Measurements from ENCODE around the gene ARHGEF18. TPM values are rescaled to one million over a fixed set of nuclear protein-coding genes. Genes with fewer than 3 reads are reported as not detected.

Gene ARHGEF18
- total and polyA plus RNA-seq, 2 donors (not counting 3 experiments of a cell fraction or from before 2014, with no cell fraction given), result 12.1 to 30.7 TPM

DNA sequence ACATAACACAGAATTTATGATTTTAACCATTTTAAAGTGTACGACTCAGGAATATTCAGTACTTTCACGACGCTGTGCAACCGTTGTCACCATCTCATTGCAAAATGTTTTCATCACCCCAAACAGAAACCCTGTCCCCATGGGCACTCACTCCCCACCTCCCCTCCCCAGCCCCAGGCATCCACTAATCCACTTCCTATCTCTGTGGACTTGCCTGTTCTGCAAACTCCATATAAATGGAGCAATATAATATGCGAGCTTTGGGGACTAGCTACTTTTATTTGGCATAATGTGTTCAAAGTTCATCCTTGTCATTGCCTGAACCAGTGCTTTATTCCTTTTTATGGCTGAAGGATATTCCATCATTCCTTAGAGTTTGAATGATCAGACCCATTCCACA lies 47.2 kb upstream of the ARHGEF18 start:
- dilution Hi-C loops (cut with MboI; ENCODE audit: extremely low pct_ligation_motif_present, low sequenced_read_pairs) (no loop called here), intact Hi-C loops (cut with micrococcal nuclease) (no loop called here)
- no peaks in the 10 kb centered on the region for H3K9me1 ChIP-seq (replicated peaks; ENCODE audit: control insufficient read depth, extremely low read depth, insufficient read depth, low read length)
- H4K20me1 ChIP-seq (replicated peaks; ENCODE audit: control insufficient read depth, extremely low read depth, insufficient read depth, low read length), result no peaks in the 10 kb centered on the region
- no peak overlapping the region for H2AFZ ChIP-seq (ENCODE audit: low read depth, low read length)
- CTCF ChIA-PET, result interaction anchor here (2.3 kb wide), 1 partner anchor 153 kb away, joined by 7 read pairs; no protein-coding TSS in a partner anchor
- H3K9me3 ChIP-seq (replicated peaks; ENCODE audit: control insufficient read depth, insufficient read depth, low read length), result no peaks in the 10 kb centered on the region
- BruUV-seq (replicated peaks), result no TSS peak
- no peak overlapping the region for H3K4me3 ChIP-seq (replicated peaks in 1 of 3; ENCODE audit: insufficient read depth in 1 of 3, low read depth in 1 of 3, low read length in 3 of 3)
- no peaks in the 10 kb centered on the region for H3K36me3 ChIP-seq (ENCODE audit: control insufficient read depth in 2 of 2, extremely low read depth in 1 of 2, insufficient read depth in 2 of 2, low read length in 2 of 2)
- H3K79me2 ChIP-seq (ENCODE audit: control insufficient read depth, insufficient read depth, low read length), result no peaks in the 10 kb centered on the region
- DNase-seq (ENCODE audit: low read depth, low spot score), result no peak
- H3K27me3 ChIP-seq (ENCODE audit: control insufficient read depth in 2 of 2, insufficient read depth in 2 of 2, low read length in 2 of 2), result no peaks in the 10 kb centered on the region
- no peak overlapping the region for H3K4me2 ChIP-seq (ENCODE audit: insufficient read depth, low read length)
- POLR2A ChIA-PET, result no interaction called here
- no peak overlapping the region for H3K27ac ChIP-seq (ENCODE audit: insufficient read depth, low read depth, low read length)
- no peak for TF ChIP-seq EZH2 (IDR thresholded peaks at IDR 0.05; ENCODE audit: borderline replicate concordance, low read depth, low read length, severe bottlenecking)
- TF ChIP-seq JUN (IDR thresholded peaks at IDR 0.05; ENCODE audit: borderline replicate concordance, insufficient read depth, insufficient read length, low read depth), result no peak
- TF ChIP-seq POLR2A (IDR thresholded peaks at IDR 0.05; ENCODE audit: low read depth, low read length), result no peak
- TF ChIP-seq FOS (IDR thresholded peaks at IDR 0.05; ENCODE audit: borderline replicate concordance, insufficient read depth, low read length), result no peak
- no peak for TF ChIP-seq MYC (IDR thresholded peaks at IDR 0.05; ENCODE audit: low read depth, low read length)
- TF ChIP-seq POLR2AphosphoS5 (IDR thresholded peaks at IDR 0.05; ENCODE audit: insufficient read depth, low read depth, low read length), result no peak
- TF ChIP-seq, protein P1, sequence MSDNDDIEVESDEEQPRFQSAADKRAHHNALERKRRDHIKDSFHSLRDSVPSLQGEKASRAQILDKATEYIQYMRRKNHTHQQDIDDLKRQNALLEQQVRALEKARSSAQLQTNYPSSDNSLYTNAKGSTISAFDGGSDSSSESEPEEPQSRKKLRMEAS (IDR thresholded peaks at IDR 0.05; ENCODE audit: insufficient read depth, insufficient read length), result no peak
- no peak for TF ChIP-seq GATA2 (IDR thresholded peaks at IDR 0.05; ENCODE audit: insufficient read depth, insufficient read length, low read depth, low read length)
- TF ChIP-seq, protein P2, sequence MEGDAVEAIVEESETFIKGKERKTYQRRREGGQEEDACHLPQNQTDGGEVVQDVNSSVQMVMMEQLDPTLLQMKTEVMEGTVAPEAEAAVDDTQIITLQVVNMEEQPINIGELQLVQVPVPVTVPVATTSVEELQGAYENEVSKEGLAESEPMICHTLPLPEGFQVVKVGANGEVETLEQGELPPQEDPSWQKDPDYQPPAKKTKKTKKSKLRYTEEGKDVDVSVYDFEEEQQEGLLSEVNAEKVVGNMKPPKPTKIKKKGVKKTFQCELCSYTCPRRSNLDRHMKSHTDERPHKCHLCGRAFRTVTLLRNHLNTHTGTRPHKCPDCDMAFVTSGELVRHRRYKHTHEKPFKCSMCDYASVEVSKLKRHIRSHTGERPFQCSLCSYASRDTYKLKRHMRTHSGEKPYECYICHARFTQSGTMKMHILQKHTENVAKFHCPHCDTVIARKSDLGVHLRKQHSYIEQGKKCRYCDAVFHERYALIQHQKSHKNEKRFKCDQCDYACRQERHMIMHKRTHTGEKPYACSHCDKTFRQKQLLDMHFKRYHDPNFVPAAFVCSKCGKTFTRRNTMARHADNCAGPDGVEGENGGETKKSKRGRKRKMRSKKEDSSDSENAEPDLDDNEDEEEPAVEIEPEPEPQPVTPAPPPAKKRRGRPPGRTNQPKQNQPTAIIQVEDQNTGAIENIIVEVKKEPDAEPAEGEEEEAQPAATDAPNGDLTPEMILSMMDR (IDR thresholded peaks at IDR 0.05; ENCODE audit: extremely low read depth in 1 of 2, insufficient read depth in 1 of 2, low read depth in 1 of 2, low read length in 2 of 2), result no peak
- FAIRE-seq, result no peak
- H3K4me1 ChIP-seq (ENCODE audit: control insufficient read depth, extremely low read depth, insufficient read depth, low read length), result no peaks in the 10 kb centered on the region
- no peak overlapping the region for H3K9ac ChIP-seq (replicated peaks; ENCODE audit: extremely low read depth, insufficient read depth, low read length)
